Kidney (tissue), 14 donors: ENCODE measurements around the gene HYKK. TPM values are rescaled to one million over a fixed set of nuclear protein-coding genes. Genes with fewer than 3 reads are reported as not detected.

ENCODE experiments used
- DNase-seq, 5 donors: peaks; one replicate each; pipeline ENCODE4 v3.0.0-alpha.2; 2013 to 2020
- FAIRE-seq: peaks from 2 replicates; lab custom pipeline; 2012; peaks lifted over from hg19 to GRCh38; lab: Jason Lieb, UNC
- H3K27ac ChIP-seq, 2 donors: one replicate each; pipeline ENCODE4 v1.7.0; 2013; ENCODE audit warnings: low read depth in 2 of 2, low read length in 2 of 2, inconsistent platforms in 1 of 2
- H3K27me3 ChIP-seq: one replicate; pipeline ENCODE4 v1.7.1; 2013; ENCODE audit warnings: low read length, inconsistent platforms; ENCODE audit not compliant: control insufficient read depth, insufficient read depth
- H3K36me3 ChIP-seq, 3 donors: one replicate each; pipeline versions ENCODE4 v1.7.0 to v1.7.1; 2013; ENCODE audit warnings: low read length in 3 of 3, control low read depth in 1 of 3, inconsistent platforms in 1 of 3; ENCODE audit not compliant: insufficient read depth in 3 of 3, control insufficient read depth in 2 of 3
- H3K4me1 ChIP-seq, 3 donors: one replicate each; pipeline versions ENCODE4 v1.7.0 to v1.7.1; 2013; ENCODE audit warnings: low read length in 3 of 3, inconsistent platforms in 1 of 3, low read depth in 1 of 3; ENCODE audit not compliant: control insufficient read depth in 2 of 3, insufficient read depth in 2 of 3
- H3K4me3 ChIP-seq, 3 donors: one replicate each; pipeline versions ENCODE4 v1.7.0 to v1.8.1; 2013; ENCODE audit warnings: low read length in 3 of 3, control low read depth in 1 of 3, inconsistent platforms in 1 of 3
- H3K9ac ChIP-seq, 3 donors: one replicate each; pipeline versions ENCODE4 v1.7.0 to v1.7.1; 2013; ENCODE audit warnings: low read length in 3 of 3, control low read depth in 1 of 3, inconsistent platforms in 1 of 3
- H3K9me3 ChIP-seq, 3 donors: one replicate each; pipeline versions ENCODE4 v1.7.0 to v1.7.1; 2013; ENCODE audit warnings: low read length in 3 of 3, control low read depth in 1 of 3, inconsistent platforms in 1 of 3; ENCODE audit not compliant: control insufficient read depth in 2 of 3, insufficient read depth in 1 of 3
- intact Hi-C: fragments of 100-400 bp; cut with DNase I; formaldehyde crosslinking; loops from one replicate; pipeline ENCODE4 v1.11.1; 2022
- polyA plus RNA-seq: library from polyadenylated mRNA; stranded (reverse); fragments of 350-450 nt; fragmentation: Illumina TruSeq; extraction: RNeasy Lipid Tissue Mini Kit (QIAGEN cat#74804); gene quantifications from one replicate; pipeline ENCODE4 v1.2.3, GENCODE V29; 2014; ENCODE audit warnings: low read depth, low replicate concordance; ENCODE audit not compliant: insufficient read depth
- total RNA-seq: library from RNA; stranded (reverse); fragmentation: NEBNext Ultra II Directional; extraction: Animal tissue kit (Norgen Biotek cat#: 25700); gene quantifications from one replicate; pipeline ENCODE4 v1.2.1, GENCODE V29; 2021
- TF ChIP-seq, protein P1 (sequence below): IDR thresholded peaks from 3 replicates; pipeline ENCODE4 v1.5.1; 2012; ENCODE audit warnings: mild to moderate bottlenecking, moderate library complexity, borderline replicate concordance; ENCODE audit not compliant: insufficient read depth; ENCODE audit errors: extremely low read depth
- donor health status: control.
- donor health status: control.
- donor health status: control.
- donor health status: control.
- donor health status: control.
- donor health status: DM: yes; HTN: yes; CAD: no.
- donor health status: Normal renal cell carcinoma (clear cell type).

HYKK gene
- total and polyA plus RNA-seq, 2 donors from 2014 or later = 5.8 to 14.3 TPM

GRCh38 chr15:78570710-78571109 is 63.3 kb downstream of the HYKK start:
- intact Hi-C loops = no loop called here
- H3K36me3 ChIP-seq = no peaks in the 10 kb centered on the region
- H3K4me3 ChIP-seq = no peak overlapping the region
- TF ChIP-seq, protein P1, sequence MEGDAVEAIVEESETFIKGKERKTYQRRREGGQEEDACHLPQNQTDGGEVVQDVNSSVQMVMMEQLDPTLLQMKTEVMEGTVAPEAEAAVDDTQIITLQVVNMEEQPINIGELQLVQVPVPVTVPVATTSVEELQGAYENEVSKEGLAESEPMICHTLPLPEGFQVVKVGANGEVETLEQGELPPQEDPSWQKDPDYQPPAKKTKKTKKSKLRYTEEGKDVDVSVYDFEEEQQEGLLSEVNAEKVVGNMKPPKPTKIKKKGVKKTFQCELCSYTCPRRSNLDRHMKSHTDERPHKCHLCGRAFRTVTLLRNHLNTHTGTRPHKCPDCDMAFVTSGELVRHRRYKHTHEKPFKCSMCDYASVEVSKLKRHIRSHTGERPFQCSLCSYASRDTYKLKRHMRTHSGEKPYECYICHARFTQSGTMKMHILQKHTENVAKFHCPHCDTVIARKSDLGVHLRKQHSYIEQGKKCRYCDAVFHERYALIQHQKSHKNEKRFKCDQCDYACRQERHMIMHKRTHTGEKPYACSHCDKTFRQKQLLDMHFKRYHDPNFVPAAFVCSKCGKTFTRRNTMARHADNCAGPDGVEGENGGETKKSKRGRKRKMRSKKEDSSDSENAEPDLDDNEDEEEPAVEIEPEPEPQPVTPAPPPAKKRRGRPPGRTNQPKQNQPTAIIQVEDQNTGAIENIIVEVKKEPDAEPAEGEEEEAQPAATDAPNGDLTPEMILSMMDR = no peak
- H3K9ac ChIP-seq = no peak overlapping the region
- no peaks in the 10 kb centered on the region for H3K27me3 ChIP-seq
- FAIRE-seq (no peak), DNase-seq (no peak)
- peaks cover 0 to 7% (median 6%) of the 10 kb centered on the region in 3 donors for H3K4me1 ChIP-seq
- no peaks in the 10 kb centered on the region for H3K9me3 ChIP-seq
- no peak overlapping the region for H3K27ac ChIP-seq

- TF ChIP-seq, protein P1 = no peak
- Histone ChIP-seq H3K27me3 (no peaks in the 10 kb centered on the region), H3K27ac (no peak overlapping the region), H3K9ac (no peak overlapping the region), H3K4me3 (no peak overlapping the region), H3K36me3 (no peaks in the 10 kb centered on the region), H3K9me3 (no peaks in the 10 kb centered on the region), H3K4me1 (peaks cover 0 to under 1% (median under 1%) of the 10 kb centered on the region in 3 donors)
- FAIRE-seq (no peak), DNase-seq (no peak)
- intact Hi-C loops = no loop called here
These were observed 64.0 kb downstream of the HYKK start for GRCh38 chr15:78571382-78571781.

GRCh38 chr15:78573416-78573815 is 66.0 kb downstream of the HYKK start:
- H3K36me3 ChIP-seq = no peaks in the 10 kb centered on the region
- no peaks in the 10 kb centered on the region for H3K27me3 ChIP-seq
- intact Hi-C loops = no loop called here
- no peak overlapping the region for H3K27ac ChIP-seq
- H3K9ac ChIP-seq = no peak overlapping the region
- no peaks in the 10 kb centered on the region for H3K9me3 ChIP-seq
- H3K4me1 ChIP-seq = no peaks in the 10 kb centered on the region
- FAIRE-seq (no peak), DNase-seq (no peak)
- no peak overlapping the region for H3K4me3 ChIP-seq
- TF ChIP-seq, protein P1 = no peak

DNA sequence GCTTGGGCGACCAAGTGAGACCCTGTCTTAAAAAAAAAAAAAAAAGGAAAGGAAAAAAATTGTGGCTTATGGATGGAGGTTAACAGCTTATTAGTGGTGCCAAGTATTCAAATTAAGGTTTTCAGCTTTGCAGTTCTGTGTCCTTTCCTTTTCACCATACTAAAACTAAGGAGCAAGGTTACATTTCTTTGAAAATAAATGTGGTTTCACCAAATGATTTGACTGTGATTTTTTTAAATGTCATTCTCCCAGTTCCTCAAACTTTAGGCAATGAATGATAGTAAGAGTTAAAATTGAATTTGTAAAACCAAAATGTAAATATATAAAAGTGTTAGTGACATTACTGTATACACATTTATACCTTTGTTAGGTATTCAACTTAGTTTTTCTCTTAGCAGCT is 67.6 kb downstream of the HYKK start:
- DNase-seq = no peak
- H3K4me1 ChIP-seq = no peaks in the 10 kb centered on the region
- no peaks in the 10 kb centered on the region for H3K36me3 ChIP-seq
- no peak overlapping the region for H3K4me3 ChIP-seq
- TF ChIP-seq, protein P1 = no peak
- intact Hi-C loops = no loop called here
- H3K27me3 ChIP-seq = no peaks in the 10 kb centered on the region
- H3K9me3 ChIP-seq = no peaks in the 10 kb centered on the region
- no peak overlapping the region for H3K27ac ChIP-seq
- no peak overlapping the region for H3K9ac ChIP-seq
- FAIRE-seq = no peak
